Testis (tissue), 2 donors: ENCODE measurements around the gene SULT1B1.

Experiments
- CTCF ChIP-seq, 3 experiments: fragments of 450-650 bp in 2 of 3; fragments of 200-600 bp in 1 of 3; sonication (generic) in 1 of 3; IDR thresholded peaks; one replicate each; pipeline ENCODE4 v1.5.1; 2016 to 2019; ENCODE audit warnings: antibody characterized with exemption in 3 of 3, mild to moderate bottlenecking in 2 of 3, moderate library complexity in 1 of 3
- POLR2A ChIP-seq: fragments of 450-650 bp; IDR thresholded peaks from one replicate; pipeline ENCODE4 v1.6.1; 2017; ENCODE audit warnings: antibody characterized with exemption, mild to moderate bottlenecking, moderate library complexity

GRCh38 chr4:69744157-69744478 lies 16.3 kb downstream of the SULT1B1 start:
- TF ChIP-seq CTCF (IDR thresholded peaks at IDR 0.05), result no peak
- no peak for TF ChIP-seq POLR2A
